Measurements from ENCODE around the gene TMCO4.

Gene TMCO4

DNA sequence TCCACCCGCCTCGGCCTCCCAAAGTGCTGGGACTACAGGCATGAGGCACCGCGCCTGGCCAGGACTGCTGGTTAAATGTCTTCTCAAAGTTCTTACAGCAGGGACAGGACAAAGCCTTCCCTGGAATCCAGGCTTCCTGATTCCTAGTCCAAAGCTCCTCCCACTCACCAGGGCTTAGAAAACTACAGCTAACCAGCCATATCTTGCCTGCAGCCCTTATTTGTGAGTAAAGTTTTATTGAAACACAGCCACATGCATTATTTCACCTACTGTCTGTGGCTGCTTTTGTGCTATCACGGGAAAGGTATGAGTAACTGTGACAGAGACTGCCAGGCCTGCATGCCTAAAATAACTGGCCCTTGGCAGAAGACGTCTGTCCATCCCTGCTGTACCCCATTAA lies 24.4 kb downstream of the TMCO4 start:
- FAIRE-seq: no peak

DNA sequence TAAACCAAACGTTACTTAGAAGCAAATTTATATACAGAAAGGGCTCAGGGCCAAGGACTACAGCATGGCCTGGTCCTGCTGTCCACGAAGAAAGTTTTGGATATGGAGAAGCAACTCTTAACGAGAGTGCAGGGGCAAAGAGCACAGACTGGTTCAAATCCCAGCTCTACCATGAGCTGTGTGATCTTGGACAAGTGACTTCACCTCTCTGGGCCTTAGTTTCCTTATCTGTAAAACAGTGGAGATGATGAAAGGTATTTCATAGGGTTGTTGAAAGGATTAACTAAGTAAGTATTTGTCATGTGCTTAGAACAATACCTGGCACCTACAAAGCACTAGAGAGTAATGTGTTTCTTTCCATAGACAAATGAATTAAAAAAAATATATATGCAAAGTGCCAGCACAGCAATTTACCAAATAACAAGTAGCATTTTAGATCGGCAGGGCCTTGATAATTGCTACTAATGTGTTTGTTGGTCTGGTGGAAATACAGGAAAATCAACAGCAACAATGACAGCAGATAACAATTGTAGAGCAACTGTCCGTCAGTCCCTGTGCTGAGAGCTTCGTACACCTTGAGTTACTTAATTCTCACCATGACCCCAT lies 25.4 kb downstream of the TMCO4 start:
- FAIRE-seq: no peak

DNA sequence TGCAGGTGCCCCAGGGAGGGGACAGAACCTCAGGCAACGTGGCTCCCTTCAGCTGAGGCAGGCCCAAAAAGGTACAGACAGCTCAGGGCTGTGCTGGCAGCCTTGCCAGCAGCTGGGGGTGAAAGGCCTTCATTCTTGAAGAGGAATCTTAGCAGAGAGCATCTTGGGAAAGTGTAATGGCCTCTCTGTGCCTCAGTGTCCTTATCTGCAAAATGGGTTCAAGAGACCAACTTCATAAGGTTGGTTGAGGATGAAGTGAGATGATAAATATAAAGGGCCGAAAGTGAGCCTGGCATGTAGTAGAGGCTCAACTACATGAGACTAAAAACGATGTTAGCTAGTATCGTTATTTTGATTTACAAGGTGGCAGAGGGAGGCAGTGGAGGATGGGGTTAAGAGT lies 26.2 kb downstream of the TMCO4 start:
- no peak for FAIRE-seq

DNA sequence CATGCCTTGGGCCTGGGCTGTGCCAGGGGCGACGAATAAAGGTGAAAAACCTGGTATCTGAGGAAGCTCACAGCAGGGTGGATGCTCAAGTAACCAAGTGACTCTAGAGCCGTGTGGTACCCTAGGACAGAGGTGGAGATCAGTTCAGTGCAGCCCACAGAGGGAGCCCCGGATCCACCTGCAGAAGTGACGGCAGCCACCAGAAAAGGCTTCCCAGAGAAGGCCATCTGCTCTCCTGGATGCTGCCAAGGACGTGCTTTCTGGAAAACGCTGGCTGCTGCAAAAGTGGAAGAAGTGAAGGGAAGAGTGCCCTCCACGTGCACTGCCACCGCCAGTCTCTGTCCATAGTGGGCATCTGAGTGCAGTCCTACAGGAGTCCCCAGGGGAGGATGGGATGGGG lies 27.7 kb downstream of the TMCO4 start:
- no peak for FAIRE-seq

DNA sequence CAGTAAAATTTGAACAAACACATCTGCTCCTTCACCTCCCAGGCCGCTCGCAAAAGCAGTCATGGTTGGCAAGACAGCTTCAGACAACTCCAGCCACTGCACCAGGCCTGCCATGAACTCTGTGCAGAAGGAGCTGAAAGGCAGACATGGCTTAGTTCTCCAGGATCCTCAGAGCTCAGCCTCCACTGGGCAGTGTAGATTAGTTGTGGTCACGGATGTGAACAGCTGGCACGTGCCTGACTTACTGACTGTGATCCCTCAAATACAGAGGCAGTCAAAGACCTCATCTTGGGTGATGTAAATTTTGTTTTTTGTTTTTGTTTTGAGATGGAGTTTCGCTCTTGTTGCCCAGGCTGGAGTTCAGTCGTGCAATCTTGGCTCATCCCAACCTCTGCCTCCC lies 28.4 kb downstream of the TMCO4 start:
- no peak for FAIRE-seq

DNA sequence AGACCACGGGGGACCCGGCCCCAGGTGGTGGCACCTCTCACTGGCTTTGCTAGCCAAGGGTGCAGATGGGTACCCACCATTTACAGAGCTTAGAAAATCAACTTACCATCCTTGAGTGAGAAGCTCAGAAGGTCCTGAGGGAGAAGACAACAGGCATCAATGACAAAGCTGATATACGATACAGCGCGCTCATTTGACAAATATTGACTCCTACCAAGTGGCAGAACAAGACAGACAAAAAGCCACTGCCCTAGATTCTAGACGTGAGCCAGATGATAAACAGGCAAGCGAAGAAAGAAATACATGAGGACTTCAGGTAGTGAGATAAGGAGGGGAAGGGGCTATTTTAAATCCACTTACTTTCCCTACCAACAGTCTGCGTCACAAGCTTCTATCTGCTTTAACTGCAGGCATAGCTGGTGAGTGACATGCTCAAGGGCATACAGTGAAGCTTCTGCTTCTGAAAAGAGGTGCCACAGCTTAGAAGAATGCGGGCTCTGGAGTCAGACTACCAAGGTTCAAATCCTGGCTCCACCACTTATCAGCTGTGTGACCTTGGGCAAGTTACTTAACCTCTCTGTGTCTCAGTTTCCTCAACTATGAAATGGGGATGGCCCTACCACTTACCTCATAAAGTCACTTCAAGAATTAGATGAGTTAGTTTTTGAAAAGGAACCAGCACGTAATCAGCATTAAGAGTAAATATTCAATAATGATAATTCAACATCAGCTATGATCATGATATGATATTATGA lies 29.1 kb downstream of the TMCO4 start:
- FAIRE-seq: no peak

DNA sequence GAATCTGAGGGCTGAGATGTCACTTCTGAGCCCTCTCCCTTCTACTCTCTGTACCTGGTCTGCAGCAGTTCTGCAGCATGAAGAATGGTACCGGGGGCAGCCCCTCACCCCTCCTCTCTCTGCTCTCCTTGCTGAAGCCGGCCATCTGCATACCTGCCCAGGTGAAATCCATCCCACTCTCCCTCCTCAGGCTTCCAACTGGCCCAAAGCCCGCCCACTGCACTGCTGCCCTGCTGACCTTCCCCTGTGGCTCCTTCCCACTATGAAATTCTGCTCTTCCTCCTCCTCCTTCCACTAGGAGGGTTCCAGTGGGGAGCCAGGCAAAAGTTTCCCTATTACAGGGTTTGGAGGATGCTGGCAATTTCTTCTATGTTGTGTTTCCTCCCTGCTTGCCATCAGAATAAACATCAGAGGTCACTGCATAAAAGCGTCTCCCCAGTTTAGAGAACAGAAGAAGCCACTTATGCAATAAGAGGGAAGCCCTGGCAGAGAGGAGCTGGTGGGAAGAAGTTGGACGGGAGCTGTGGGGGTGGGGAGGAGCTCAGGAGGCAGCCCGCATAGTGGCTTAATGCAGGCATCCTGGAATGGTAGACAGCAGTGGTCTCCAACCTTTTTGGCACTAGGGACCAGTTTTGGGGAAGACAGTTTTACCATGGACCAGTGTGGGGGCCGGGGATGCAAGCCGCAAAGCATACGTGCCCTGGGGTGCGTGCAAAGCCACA lies 30.3 kb downstream of the TMCO4 start:
- no peak for FAIRE-seq

DNA sequence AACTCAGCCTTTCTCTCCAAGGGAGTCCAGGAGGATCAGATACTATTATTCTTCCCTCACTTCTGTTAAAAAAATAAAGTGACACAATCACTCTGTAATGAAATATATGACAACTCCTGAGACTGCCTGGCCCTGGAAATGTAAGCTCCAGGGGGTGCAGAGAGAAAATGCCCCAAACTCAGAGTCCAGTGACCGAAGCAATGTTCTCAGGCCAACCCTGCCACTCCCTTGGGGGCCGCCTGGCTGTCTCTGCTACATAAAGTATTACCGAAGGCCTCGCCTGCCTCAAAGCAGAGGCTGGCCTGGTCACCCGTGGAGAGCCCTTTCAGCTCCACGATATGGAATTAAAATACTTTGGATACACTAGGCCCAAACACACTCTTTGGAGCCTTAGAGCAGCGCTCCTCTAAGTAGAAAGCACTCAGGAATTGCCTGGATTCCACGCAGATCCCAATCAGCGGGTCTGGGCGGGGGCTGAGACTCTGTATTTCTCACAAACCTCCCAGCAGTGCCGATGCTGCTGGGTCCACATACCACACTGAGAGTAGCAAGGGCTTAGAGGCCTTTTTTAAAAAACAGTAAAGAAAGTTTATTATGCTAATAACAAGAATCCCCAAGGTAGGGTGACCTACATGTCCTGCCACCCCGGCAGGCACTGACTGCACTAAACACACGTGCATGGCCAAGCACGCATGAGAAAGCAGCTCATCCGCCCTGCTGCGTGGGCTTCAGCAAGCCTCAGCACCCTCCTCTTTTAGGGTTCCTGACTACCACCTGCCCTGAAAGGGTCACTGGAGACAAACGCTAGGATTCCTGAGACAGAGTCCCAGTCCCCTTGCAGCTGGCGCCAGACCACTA lies 31.1 kb downstream of the TMCO4 start:
- FAIRE-seq: no peak

DNA sequence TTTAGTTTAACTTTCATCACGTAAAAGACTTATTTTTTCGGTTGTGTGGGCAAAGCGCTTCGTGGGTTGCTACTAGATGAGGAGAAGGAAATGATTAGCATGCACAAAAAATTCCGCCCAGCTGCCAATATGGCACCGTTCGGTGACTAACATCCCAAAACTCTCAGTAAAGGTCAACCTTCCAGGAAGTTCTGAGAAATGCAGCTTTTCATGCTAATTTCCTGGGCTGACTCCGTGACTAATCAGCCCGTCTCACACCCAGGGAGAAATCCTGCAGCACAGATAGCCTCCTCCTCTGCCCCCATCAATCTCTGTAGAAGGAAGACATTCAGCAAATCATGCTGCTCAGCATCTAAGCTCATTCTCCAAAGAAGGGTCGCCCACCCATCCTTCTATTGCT lies 34.1 kb downstream of the TMCO4 start:
- FAIRE-seq: no peak

DNA sequence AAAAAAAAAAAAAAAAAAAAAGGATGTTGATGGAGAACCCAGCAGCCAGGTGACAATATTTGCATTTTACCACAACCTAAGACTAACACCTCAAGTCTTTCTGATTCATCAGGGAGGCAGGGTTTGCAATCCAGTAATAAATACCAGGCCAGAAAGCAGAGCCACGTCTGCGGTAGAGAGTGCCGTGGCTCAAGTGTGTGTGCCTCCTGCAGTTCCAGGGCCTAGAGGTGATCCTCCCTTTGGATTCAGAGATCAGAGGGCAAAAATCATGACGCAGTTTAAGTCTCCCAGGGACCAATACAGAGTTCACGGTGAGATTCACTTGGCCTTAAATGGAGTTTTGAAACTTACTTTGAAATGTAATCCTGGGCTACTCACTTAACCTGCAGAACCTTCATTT lies 34.9 kb downstream of the TMCO4 start:
- FAIRE-seq: no peak

DNA sequence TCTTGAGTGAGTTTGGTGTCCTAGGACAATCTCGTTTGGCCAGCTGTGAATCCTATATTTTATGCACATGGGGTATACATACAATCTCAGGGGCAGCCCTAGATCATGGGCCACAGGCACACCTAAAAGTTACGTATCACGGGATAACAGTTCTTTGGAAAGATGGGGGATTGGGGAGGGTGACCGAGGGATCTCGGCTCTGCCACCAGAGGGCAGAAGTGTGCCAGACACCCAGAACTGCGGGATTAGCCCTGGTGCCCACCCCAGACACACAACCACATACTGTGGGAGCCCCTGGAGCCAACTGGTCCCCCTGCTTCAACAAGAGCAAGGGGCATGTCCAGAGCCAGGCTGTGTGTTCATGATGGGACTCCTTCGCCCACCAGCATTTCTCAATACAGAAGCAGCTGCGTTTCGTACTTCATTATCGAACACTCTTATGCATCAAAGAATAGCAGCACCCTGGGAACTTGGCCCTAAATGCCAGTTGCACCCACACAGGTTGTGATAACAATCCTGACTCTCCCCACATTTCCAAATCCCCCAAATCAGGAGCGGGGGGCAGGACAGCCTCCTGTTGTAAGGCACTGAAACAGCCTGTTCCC lies 37.4 kb downstream of the TMCO4 start:
- FAIRE-seq: no peak

DNA sequence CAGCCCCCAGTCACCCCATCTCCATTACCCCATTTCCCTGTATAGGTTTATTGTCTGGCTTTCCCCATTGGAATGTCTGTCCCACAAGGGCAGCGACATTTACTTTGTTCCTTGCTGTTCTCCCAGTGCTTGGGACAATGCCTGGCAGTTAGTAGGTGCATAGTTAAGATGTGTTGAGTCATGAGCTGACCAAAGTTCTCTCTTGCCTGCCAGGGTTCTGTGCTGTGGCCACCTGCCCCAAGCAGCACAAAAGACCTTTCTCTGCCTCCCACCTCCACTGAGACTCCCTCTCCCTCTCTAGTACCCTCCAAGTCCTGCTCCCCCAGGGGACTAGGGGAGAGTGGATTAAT lies 40.0 kb downstream of the TMCO4 start:
- no peak for FAIRE-seq

DNA sequence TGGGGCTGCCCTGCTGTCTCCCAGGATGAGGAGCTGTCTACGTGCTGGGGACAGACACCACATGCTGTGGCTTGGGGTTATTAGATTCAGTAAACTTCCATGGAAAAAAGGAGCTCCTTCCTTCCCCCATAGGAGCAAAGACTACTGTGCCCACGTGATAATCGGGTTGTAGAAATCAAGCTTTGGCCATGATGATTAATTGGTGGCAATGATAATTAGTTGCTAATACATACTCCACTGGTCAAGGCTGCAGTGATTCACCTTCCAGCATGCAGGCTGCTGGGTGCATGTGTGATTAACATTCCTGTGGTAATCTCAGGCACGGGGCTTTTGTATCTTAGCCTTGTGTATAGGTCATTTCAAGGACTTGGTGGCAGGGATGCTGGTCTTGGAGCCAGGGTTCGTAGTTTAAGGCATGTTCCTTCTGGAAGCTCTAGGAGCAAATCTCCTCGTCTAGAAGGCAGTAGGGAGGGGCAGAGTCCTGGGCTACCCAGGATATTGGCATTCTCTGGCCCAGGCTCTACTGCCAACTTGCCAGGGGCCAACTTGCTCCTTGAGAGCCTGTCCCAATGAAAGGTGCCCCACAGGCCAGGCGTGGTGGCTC lies 41.4 kb downstream of the TMCO4 start:
- FAIRE-seq: no peak

DNA sequence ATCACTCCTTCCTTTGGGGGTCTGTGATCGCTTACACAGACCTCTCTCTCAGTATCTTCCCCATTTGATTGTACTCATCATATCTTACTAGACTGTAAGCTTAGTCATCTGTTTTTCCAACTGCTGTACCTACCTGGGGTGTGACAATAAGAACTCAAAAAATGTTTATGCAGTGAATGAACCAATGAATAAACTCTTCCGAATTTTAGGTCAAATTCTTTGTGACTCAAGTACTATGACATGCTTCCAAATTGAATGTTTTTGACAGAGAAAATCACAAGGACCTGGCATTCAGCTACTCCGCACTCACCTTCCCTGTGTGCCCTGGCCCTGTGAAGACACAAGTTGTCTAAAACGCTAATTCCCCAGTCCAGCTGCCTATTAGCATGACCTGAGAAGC lies 42.1 kb downstream of the TMCO4 start:
- FAIRE-seq: no peak

DNA sequence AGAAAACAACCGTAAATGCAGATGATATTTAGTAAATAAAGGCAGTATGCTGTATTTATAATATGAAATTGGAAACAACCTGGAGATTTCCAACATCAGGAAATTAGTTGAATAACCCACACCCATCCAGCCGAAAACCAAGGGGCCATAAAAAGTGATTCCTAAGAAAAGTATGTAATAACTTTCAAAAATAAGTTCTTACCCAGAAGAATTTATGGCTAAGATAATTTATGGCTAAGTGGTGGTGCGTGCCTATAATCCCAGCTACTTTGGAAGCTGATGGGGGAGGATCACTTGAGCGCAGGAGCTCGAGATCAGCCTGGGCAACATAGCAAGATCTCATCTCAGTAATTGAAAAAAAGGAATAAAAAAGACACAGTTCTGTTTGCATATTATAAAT lies 43.2 kb downstream of the TMCO4 start:
- FAIRE-seq: no peak

DNA sequence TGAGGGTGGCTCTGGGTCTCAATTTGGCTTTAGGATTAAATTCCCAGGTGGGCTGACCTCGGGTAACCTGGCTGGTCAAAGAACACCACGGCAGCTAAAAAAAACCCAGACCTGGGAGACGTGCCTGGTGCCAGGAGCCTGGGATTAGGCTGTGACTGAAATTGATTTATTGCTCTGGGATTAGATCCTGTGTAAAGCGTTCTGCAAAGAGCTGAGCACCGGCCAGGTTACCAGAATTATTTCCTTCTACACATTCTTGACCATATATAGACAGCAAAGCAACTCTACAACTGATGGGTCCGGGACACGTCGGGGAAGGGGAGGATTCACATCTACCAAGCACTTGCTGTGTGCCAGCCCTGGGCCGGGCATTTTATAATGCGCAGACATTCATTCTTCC lies 45.2 kb downstream of the TMCO4 start:
- FAIRE-seq: no peak

DNA sequence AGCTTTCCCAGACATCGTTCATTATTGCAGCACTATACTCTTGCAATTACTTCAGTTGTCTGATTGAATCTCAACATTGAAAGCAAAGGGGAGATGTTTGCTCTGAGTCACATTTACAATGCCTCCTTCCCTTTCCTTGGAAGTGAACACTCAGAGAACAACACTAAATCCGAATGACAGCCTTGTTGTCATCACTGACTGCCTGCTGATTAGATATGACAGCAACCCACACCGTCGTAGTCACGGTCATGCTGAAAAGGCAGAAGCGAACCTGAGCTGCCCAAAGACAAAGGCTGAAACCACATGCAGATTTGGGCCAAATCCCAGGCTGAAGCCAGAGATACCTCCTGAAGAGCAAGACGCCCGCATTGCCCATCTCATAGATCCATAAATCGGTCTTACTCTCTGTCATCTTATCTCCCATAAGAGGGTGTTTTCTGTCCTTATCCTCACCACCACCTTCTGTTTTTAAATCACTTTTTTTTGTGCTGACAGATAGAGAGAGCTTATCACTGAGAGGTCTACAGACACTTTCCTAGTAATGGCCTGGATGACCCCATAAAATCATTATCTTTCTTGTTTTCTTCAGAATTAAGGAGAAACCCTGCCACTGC lies 47.5 kb downstream of the TMCO4 start:
- no peak for FAIRE-seq

DNA sequence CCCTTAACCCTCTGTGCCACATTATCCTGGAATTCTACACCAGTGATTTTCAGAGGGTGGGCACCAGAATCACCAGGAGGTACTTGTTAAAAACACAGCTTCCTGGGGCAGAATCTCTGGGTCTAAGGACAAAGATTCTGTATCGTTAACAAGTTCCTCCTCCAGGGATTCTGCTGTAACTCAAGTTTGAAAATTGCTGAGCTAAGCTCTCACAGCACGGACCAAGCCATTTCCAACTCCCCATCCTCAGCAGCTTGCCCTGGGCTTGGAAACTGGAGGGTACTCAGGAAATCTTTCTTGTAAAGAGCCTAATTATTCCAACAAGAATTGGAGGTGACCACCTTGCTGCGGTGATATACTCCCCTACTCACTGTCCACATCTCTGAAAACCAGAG lies 48.8 kb downstream of the TMCO4 start:
- FAIRE-seq: no peak

DNA sequence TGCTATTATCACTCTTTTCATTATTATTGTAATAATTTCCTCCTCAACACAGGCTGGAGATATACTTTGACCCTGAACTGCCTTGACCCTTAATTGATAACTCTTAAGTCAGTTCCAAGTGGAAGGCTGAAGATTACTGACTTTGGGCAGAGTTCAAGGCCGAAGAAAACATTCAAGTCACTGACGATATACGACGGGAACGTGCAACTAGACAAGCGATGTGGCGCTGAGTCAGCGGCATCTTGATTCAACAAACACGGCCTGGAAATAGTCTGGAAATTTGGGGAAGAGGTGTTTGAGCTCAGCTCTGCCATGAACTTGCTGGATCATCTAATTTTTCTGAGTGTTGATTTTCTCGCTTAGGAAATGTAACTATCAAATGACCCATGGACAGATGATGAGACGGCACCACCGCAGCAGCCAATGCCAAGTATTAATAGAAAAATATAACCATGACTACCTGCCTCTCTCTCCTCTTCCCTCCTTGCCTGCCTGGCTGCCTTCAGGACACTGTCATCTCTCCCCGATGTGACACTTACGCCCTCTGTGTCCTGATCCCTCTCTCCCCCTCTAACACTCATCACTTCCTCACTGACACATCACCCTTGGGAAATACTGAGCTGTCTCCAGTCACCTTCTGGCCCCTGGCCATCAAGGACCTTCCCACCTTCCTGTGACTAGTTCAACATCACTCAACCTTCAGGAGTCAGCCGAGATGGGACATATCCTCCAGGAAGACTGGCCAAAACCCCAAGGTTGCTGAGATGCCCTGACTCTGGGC lies 49.4 kb downstream of the TMCO4 start:
- no peak for FAIRE-seq

DNA sequence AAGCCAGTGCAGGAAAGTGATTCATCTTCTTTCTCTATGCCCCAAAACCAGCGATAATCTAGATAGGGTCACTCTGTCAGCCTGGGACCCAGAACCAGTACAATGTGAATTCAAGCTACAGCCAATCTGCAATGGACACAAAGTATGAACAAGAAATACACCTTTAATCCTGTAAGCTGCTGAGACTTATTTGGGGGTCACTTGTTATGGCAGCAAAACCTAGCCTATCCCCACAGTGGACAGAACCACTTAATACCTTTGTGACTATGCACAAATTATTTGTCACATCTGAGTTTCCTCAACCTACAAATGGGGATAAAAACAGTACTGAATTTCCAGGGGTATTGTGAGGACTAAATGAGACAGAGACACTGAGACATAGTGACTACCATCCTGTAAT lies 50.0 kb downstream of the TMCO4 start:
- FAIRE-seq: no peak

DNA sequence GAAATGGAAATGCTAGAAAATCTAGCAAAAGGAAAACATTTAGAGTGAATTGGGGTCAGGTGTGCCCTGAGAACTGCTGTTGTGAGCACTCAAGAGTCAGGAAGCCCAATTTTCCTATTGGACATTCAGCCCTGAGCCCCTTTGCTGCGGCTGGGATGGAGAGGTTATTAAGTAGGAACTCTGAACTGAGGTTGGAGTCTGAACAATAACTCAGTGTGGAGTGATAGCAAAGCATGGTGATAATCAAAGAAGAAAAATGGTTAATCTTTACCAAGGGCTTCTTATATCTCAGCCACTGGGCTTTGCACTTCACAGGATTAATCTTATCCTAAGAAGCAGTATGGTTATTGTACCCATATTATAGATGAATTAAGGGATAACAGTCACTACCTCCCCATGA lies 52.0 kb downstream of the TMCO4 start:
- no peak for FAIRE-seq
